Measurements from ENCODE around the gene ACCS. TPM values are rescaled to one million over a fixed set of nuclear protein-coding genes. Genes with fewer than 3 reads are reported as not detected.

ACCS gene
- total and polyA plus RNA-seq, 9 of the 15 experiments (the other 6 are each of a cell fraction or from before 2014, with no cell fraction given), result 4.2 to 25.9 (median 16.3) TPM

DNA sequence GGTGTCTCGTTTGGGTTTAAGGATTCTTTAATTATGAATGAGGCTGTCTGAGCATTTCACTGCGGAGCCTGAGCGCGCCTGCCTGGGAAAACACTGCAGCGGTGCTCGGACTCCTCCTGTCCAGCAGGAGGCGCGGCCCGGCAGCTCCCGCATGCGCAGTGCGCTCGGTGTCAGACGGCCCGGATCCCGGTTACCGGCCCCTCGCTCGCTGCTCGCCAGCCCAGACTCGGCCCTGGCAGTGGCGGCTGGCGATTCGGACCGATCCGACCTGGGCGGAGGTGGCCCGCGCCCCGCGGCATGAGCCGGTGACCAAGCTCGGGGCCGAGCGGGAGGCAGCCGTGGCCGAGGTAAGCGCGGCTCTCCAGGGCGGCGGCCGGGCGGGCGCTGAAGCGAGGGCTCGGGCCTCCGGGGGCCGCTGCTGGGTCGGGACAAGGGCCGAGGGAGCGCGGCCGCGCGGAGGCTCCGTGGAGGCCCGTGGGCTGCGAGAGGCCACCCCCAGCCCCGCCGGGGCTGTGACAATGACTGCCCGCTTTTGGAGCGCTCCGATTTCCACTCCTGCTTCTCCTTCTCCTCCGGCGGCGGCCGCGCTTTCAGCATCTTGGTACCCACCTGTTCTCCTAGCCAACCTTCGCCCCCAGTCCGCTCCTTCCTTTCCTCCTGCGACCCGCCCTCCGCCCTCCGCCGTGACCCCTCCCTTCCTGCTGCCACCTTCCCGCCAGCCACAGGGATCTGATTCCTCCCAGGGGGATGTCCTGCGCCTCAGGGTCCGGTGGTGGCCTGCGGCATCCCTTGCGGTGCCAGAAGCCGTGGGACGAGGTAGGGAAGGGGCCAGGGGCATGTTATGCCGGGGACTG, 29.7 kb downstream of the ACCS start, which contains the start of gene EXT2 (continued):
- TF ChIP-seq ZHX1 (conservative IDR thresholded peaks at IDR 0.05; ENCODE audit: low read length), result no peak
- no peak for TF ChIP-seq ZNF165 (CRISPR knock-in tag; IDR thresholded peaks at IDR 0.05; ENCODE audit: borderline replicate concordance)
- TF ChIP-seq, protein P1, sequence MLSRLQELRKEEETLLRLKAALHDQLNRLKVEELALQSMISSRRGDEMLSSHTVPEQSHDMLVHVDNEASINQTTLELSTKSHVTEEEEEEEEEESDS (CRISPR knock-in tag; IDR thresholded peaks at IDR 0.05), result no peak
- TF ChIP-seq PHTF2 (CRISPR knock-in tag; IDR thresholded peaks at IDR 0.05), result no peak
- TF ChIP-seq, protein P2, sequence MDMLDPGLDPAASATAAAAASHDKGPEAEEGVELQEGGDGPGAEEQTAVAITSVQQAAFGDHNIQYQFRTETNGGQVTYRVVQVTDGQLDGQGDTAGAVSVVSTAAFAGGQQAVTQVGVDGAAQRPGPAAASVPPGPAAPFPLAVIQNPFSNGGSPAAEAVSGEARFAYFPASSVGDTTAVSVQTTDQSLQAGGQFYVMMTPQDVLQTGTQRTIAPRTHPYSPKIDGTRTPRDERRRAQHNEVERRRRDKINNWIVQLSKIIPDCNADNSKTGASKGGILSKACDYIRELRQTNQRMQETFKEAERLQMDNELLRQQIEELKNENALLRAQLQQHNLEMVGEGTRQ (CRISPR knock-in tag; IDR thresholded peaks at IDR 0.05), result no peak
- 0 out of 2 replicates have a peak, but pooled peaks have one; percentile 59 for TF ChIP-seq ZNF764 (CRISPR knock-in tag; IDR thresholded peaks at IDR 0.05; ENCODE audit: low read depth)
- TF ChIP-seq ZNF431 (CRISPR knock-in tag; IDR thresholded peaks at IDR 0.05), result no peak
- no peak for TF ChIP-seq NFE2 (IDR thresholded peaks at IDR 0.05; ENCODE audit: low read depth)
- no peak for TF ChIP-seq ZNF354B (CRISPR knock-in tag; IDR thresholded peaks at IDR 0.05)
- no peak for TF ChIP-seq ZNF780A (CRISPR knock-in tag; IDR thresholded peaks at IDR 0.05)
- no peak for TF ChIP-seq ZNF778 (CRISPR knock-in tag; IDR thresholded peaks at IDR 0.05)
- peak; percentile 53; the same call in 1 of the 2 replicates for TF ChIP-seq JUND (IDR thresholded peaks at IDR 0.05; ENCODE audit: borderline replicate concordance, low read depth, low read length)
- TF ChIP-seq JUND (tag; IDR thresholded peaks at IDR 0.05; ENCODE audit: borderline replicate concordance, low read depth, low read length), result no peak
- no peak for TF ChIP-seq HDAC6 (IDR thresholded peaks at IDR 0.05; ENCODE audit: low read depth, low read length)
- TF ChIP-seq JUNB (CRISPR knock-in tag; conservative IDR thresholded peaks at IDR 0.05), result no peak
- no peak for TF ChIP-seq HMGN3 (IDR thresholded peaks at IDR 0.05; ENCODE audit: borderline replicate concordance, extremely low read depth, insufficient read length, low read depth, low read length)
- TF ChIP-seq SMARCA4 (IDR thresholded peaks at IDR 0.05), result no peak
- TF ChIP-seq TAF7 (tag; IDR thresholded peaks at IDR 0.05), result no peak
